ENCODE measurements around the gene C1orf167. TPM values are rescaled to one million over a fixed set of nuclear protein-coding genes. Genes with fewer than 3 reads are reported as not detected.

Gene C1orf167
- total and polyA plus RNA-seq, 2 donors (not counting 1 experiment from before 2014, with no cell fraction given) = not detected

DNA sequence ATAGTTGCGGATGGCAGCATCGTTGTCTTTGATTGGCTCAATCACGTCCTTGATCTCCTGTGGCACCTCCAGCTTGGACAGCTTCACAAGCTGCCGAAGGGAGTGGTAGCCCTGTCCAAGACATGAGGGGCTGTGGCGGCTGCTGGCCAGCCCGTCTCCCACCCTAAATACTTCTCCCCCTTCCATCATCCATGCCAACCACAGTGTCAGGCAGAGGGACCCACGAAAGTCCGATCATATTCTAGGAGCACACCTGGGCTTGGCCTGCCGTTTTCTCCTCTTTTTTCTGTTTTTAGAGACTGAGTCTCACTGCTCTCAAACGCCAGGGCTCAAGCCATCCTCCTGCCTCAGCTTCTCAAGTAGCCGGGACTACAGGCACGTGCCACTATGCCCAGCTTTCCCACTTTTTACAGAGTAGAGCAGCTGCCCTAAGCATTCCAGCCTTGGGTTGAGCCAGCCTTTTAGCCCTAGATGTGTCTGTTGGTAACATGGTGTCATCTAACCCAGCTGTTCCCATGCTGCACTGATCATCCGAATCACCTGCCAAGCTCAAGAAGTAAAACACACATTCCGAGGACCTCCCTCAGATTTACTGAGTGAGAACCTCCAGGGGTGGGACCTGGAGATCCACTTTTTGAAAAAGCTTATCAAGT lies 33.4 kb downstream of the C1orf167 start:
- Histone ChIP-seq H3K4me2 (replicated peaks; ENCODE audit: low read depth, low read length, poor library complexity, severe bottlenecking) (no peak overlapping the region), H3K4me1 (ENCODE audit: control insufficient read depth in 2 of 2, insufficient read depth in 2 of 2, low read length in 2 of 2) (peaks cover 0 to 8% of the 10 kb centered on the region in 2 donors), H2AFZ (ENCODE audit: insufficient read depth, low read depth, low read length, poor library complexity, severe bottlenecking) (no peak overlapping the region), H4K20me1 (ENCODE audit: control insufficient read depth, insufficient read depth, low read length, poor library complexity, severe bottlenecking) (peaks cover 24% of the 10 kb centered on the region), H3K27me3 (replicated peaks in 1 of 4; ENCODE audit: control extremely low read depth in 1 of 4, control insufficient read depth in 3 of 4, insufficient read depth in 4 of 4, low read length in 3 of 4) (no peaks in the 10 kb centered on the region), H3K9ac (ENCODE audit: low read length) (no peak overlapping the region), H3K36me3 (replicated peaks in 1 of 2; ENCODE audit: control extremely low read depth in 1 of 2, control insufficient read depth in 1 of 2, extremely low read depth in 1 of 2, insufficient read depth in 2 of 2, low read length in 1 of 2) (peaks cover 0 to 82% of the 10 kb centered on the region in 2 experiments), H3K9me3 (ENCODE audit: control extremely low read depth in 1 of 3, control insufficient read depth in 2 of 3, insufficient read depth in 1 of 3, low read length in 2 of 3) (no peaks in the 10 kb centered on the region), H3K4me3 (ENCODE audit: control extremely low read depth in 1 of 5, extremely low read depth in 1 of 5, insufficient read depth in 1 of 5, low read depth in 2 of 5, low read length in 4 of 5) (no peak overlapping the region), H3K79me2 (ENCODE audit: control insufficient read depth, insufficient read depth, low read length) (peaks cover 24% of the 10 kb centered on the region), H3K27ac (ENCODE audit: low read length in 2 of 2) (no peak overlapping the region)
- TF ChIP-seq EZH2 (IDR thresholded peaks at IDR 0.05; ENCODE audit: borderline replicate concordance, insufficient read depth, low read depth, low read length, poor library complexity, severe bottlenecking) = no peak
- TF ChIP-seq, protein P1, sequence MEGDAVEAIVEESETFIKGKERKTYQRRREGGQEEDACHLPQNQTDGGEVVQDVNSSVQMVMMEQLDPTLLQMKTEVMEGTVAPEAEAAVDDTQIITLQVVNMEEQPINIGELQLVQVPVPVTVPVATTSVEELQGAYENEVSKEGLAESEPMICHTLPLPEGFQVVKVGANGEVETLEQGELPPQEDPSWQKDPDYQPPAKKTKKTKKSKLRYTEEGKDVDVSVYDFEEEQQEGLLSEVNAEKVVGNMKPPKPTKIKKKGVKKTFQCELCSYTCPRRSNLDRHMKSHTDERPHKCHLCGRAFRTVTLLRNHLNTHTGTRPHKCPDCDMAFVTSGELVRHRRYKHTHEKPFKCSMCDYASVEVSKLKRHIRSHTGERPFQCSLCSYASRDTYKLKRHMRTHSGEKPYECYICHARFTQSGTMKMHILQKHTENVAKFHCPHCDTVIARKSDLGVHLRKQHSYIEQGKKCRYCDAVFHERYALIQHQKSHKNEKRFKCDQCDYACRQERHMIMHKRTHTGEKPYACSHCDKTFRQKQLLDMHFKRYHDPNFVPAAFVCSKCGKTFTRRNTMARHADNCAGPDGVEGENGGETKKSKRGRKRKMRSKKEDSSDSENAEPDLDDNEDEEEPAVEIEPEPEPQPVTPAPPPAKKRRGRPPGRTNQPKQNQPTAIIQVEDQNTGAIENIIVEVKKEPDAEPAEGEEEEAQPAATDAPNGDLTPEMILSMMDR (IDR thresholded peaks at IDR 0.05) = no peak
- ChIA-PET CTCF (interaction anchor here (1.3 kb wide), 1 partner anchor 9 kb away, joined by 5 read pairs; no protein-coding TSS in a partner anchor), POLR2A (no interaction called here)
- DNase-seq = no peak
- Mint-ChIP-seq H3K4me1 (peaks cover 13% of the 10 kb centered on the region), H3K27me3 (no peaks in the 10 kb centered on the region), H3K9me3 (ENCODE audit: insufficient read depth) (no peaks in the 10 kb centered on the region), H3K27ac (no peak overlapping the region), H3K4me3 (no peak overlapping the region)
- intact Hi-C loops (cut with micrococcal nuclease) = no loop called here
- ATAC-seq (ENCODE audit: low read depth) = no peak
- WGBS (ENCODE audit: insufficient coverage) = over 99% methylated on average over 12 of the region's 14 CpGs

DNA sequence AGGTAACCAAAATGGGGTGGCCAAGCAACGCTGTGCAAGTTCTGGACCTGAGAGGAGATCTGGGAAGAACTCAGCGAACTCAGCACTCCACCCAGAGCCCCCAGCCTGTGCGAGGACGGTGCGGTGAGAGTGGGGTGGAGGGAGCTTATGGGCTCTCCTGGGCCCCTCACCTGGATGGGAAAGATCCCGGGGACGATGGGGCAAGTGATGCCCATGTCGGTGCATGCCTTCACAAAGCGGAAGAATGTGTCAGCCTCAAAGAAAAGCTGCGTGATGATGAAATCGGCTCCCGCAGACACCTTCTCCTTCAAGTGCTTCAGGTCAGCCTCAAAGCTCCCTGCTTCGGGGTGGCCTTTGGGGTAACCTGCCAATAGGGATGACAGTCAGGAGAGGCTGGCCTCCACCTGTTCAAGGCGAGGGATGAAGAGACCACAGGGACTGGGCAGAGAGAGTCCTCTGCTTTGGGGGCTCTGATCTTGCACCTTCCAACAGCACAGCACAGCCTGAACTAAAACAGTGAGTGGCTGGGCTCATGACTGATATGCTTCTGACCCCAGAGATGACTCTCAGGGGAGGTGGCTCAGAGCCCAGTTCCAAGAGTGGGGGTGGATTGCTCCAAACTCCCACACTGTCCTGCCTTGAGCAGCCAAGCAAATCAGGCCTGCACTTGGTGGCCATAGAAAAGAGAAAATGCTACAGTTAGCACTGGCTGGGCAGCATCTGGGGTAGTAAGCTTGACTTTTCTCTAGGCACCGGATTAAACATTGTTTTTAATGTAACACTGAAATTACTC lies 34.2 kb downstream of the C1orf167 start:
- Histone ChIP-seq H3K9ac (ENCODE audit: low read length) (no peak overlapping the region), H4K20me1 (ENCODE audit: control insufficient read depth, insufficient read depth, low read length, poor library complexity, severe bottlenecking) (peaks cover 29% of the 10 kb centered on the region), H3K4me1 (ENCODE audit: control insufficient read depth in 2 of 2, insufficient read depth in 2 of 2, low read length in 2 of 2) (peaks cover 0 to under 1% of the 10 kb centered on the region in 2 donors), H3K4me3 (ENCODE audit: control extremely low read depth in 1 of 5, extremely low read depth in 1 of 5, insufficient read depth in 1 of 5, low read depth in 2 of 5, low read length in 4 of 5) (no peak overlapping the region), H3K27ac (ENCODE audit: low read length in 2 of 2) (no peak overlapping the region), H3K9me3 (ENCODE audit: control extremely low read depth in 1 of 3, control insufficient read depth in 2 of 3, insufficient read depth in 1 of 3, low read length in 2 of 3) (no peaks in the 10 kb centered on the region), H3K27me3 (replicated peaks in 1 of 4; ENCODE audit: control extremely low read depth in 1 of 4, control insufficient read depth in 3 of 4, insufficient read depth in 4 of 4, low read length in 3 of 4) (no peaks in the 10 kb centered on the region), H3K79me2 (ENCODE audit: control insufficient read depth, insufficient read depth, low read length) (peaks cover 33% of the 10 kb centered on the region), H3K4me2 (replicated peaks; ENCODE audit: low read depth, low read length, poor library complexity, severe bottlenecking) (no peak overlapping the region), H3K36me3 (replicated peaks in 1 of 2; ENCODE audit: control extremely low read depth in 1 of 2, control insufficient read depth in 1 of 2, extremely low read depth in 1 of 2, insufficient read depth in 2 of 2, low read length in 1 of 2) (peaks cover 0 to 82% of the 10 kb centered on the region in 2 experiments), H2AFZ (ENCODE audit: insufficient read depth, low read depth, low read length, poor library complexity, severe bottlenecking) (no peak overlapping the region)
- DNase-seq = no peak
- intact Hi-C loops (cut with micrococcal nuclease) = no loop called here
- Mint-ChIP-seq H3K27me3 (no peaks in the 10 kb centered on the region), H3K27ac (no peak overlapping the region), H3K4me3 (no peak overlapping the region), H3K9me3 (ENCODE audit: insufficient read depth) (no peaks in the 10 kb centered on the region), H3K4me1 (peaks cover 8% of the 10 kb centered on the region)
- ChIA-PET POLR2A (no interaction called here), CTCF (interaction anchor here (1.3 kb wide), 2 partner anchors 10 to 11 kb away, joined by 3 to 5 read pairs; no protein-coding TSS in a partner anchor)
- 99% methylated on average over 13 of the region's 15 CpGs for WGBS (ENCODE audit: insufficient coverage)
- ATAC-seq (ENCODE audit: low read depth) = no peak
- TF ChIP-seq, protein P1 (IDR thresholded peaks at IDR 0.05) = no peak
- TF ChIP-seq EZH2 (IDR thresholded peaks at IDR 0.05; ENCODE audit: borderline replicate concordance, insufficient read depth, low read depth, low read length, poor library complexity, severe bottlenecking) = no peak
